ENCODE data around the gene FBXL7.

FBXL7 gene

DNA sequence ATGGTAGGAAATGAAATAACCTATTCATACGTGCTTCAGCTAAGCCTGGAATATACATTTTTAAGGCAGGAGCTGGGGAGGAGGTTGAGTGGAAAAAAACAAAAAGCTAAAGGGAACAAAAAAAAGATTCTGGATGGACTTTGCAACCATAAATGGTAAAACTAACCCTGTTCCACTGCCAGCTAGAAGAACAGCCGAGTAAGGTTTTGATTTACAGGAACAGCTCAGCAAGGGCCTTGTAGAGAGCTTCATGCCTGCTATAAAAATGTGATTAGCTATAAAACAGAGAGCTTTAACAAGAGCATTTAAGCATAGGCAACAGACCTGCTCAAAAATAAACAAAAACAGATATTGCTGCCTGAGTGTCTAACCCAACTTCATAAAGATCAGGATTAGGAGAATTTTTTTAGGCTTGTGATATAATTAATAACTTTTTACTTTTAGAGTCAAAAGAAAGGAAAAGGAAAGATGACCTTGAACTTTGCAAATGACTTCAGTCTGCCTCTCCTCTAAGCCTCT lies 194.8 kb downstream of the FBXL7 start:
- in situ Hi-C loops (cut with HindIII; ENCODE audit: low sequenced_read_pairs), result no loop called here

DNA sequence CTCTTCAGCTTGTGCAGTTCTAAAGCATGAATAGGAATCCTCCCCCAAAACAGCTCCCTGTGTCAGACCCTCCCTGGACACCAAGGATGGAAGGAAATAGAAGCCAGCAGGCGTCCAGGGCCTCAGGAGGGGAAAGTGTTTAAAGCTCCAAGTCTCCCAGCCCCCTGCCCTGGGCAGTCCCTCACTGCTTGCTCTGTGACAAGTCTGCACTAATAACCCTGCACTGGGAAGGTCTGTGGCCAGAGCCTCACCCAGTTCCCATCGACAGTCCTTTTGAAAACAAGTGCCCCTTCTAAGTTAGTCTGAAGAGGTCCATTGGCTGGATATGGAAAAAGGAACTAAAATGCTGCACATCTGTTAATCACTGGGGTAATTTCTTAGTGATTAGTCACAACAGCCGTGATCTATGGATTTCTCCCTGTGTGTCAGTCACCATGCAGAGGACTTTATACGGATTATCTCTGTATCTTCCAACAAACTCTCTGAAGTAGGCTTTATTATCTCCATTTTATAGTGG lies 195.3 kb downstream of the FBXL7 start:
- in situ Hi-C loops (cut with HindIII; ENCODE audit: low sequenced_read_pairs), result no loop called here

DNA sequence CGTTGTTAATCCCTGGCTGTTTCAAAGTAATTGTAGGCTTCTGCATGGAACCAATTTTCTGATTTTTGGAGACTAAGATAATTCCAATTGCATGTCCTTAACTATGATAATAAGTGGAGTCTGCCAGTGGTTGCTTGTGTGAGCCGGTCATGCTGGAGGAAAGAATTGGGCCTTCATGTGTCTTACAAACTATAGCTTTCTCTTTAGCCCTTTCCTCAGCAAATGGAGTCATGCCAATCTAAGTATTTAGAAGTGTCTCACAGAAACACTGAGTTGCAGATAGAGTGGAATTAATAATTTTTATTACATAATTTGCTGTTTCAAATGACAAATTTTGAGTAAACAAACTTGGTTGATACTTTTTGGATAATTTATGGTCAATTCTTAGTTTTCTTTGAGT lies 200.4 kb downstream of the FBXL7 start:
- in situ Hi-C loops (cut with HindIII; ENCODE audit: low sequenced_read_pairs), result no loop called here

DNA sequence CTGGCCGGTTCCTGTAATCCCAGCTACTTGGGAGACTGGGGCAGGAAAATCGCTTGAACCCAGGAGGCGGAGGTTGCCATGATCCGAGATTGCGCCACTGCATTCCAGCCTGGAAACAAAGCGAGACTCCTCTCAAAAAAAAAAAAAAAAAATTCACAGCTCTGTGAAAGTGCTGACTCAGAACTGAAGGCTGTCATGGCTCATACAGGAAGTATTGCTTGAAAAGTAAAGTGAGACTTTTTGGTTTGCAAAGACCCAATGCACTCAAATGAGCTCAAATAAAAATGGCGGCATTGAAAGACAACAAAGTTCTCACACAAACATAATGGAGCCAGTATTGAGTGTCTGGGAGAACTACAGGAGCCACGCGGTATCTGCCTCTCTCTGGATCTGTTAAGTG lies 202.1 kb downstream of the FBXL7 start:
- in situ Hi-C loops (cut with HindIII; ENCODE audit: low sequenced_read_pairs), result no loop called here

DNA sequence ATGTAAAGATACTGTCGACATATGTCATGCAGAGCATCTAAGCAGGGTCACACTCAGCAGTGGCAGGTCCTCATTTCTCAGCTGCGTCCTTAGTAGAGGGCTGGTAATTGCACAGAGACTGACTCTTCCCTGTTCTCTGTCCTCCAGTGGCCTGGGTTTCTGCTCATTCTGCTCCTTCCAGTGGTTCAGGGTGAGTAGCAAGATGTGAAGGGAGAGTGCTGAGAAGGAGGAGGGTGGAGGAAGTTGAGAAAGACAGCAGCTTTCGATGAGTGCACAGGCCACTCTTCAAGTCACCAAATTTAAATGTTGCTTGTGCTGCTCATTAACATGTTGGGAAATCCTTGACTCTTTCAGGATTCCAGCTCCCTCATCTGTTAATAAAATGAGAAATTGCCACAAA lies 203.9 kb downstream of the FBXL7 start:
- in situ Hi-C loops (cut with HindIII; ENCODE audit: low sequenced_read_pairs), result no loop called here

DNA sequence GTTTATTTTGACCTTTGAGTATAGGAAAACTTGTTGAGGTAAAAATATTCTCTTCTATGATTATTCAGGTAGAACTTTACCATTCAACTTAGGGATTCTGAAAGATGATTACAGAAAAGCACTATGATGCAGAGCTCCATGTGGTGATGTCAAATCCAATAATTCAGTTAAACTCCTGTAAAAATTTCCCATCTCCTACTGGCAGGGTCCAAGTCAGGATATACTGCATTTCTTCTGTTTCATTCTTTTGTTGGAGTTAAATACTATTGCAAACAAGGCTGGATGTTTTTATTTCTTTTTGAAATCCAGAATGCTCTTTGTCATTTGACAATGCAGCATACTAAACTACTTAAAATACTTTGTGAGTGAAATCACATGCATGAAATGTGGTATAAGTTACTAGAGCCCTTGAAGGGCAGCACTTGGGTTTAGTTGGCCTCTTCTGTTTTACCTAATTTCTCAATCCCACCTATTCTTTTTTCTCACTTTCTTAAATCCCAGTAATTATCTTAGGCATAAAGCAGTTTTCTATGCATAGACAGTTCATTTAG lies 204.5 kb downstream of the FBXL7 start:
- in situ Hi-C loops (cut with HindIII; ENCODE audit: low sequenced_read_pairs), result no loop called here

DNA sequence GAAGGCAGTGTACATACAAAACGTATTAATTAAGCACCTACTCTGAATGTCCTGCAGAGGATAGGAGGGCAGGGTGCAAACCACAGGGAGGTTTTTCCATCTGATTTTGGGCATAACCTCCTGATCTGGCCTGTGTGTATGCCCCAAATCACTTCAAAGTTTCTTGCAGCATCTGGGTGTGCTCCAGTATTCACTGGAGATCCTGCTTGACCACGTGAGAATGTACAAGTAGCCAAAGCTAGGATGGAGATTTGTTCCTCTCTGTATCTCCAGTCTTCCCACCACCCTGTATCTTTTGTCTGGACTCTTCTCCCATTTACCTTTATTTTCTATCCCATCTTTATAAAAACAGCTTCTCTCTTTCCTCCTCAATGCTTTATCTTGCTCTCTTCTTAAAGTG lies 207.7 kb downstream of the FBXL7 start:
- in situ Hi-C loops (cut with HindIII; ENCODE audit: low sequenced_read_pairs), result no loop called here

DNA sequence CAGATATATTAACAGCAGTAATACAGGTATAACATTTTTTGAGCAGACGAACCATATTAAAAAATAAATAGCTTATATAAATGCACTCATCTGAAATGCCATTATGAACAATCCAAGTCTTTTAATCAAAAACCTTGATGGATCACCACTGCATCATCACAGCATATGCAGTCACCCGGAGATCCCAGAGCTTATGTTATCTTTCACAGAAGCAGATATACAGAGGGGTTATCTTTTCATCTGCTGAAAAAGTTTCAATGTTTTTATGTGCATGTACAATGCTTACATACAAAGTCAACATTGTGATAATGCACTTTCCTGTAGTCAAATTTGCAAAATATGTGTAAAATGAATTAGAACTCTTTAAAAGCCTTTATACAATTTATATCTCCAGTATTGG lies 211.9 kb downstream of the FBXL7 start:
- in situ Hi-C loops (cut with HindIII; ENCODE audit: low sequenced_read_pairs), result no loop called here

DNA sequence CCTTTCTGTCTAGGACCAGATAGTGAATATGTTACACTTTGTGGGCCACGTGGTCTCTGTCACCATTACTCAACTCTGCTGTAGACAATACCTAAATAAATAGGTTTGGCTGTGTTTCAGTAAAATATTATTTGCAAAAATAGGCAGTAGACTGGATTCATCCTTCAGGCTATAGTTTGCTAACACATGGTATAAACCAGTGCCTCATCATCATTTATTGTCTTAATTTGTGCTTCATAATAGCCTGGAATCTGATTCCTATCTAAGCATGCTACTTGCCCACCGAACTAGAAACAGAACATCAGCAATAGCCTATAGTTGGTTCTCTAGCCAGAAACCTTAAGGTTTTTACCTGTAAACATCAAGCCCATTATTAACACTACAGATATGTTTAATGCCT lies 215.6 kb downstream of the FBXL7 start:
- in situ Hi-C loops (cut with HindIII; ENCODE audit: low sequenced_read_pairs), result no loop called here

DNA sequence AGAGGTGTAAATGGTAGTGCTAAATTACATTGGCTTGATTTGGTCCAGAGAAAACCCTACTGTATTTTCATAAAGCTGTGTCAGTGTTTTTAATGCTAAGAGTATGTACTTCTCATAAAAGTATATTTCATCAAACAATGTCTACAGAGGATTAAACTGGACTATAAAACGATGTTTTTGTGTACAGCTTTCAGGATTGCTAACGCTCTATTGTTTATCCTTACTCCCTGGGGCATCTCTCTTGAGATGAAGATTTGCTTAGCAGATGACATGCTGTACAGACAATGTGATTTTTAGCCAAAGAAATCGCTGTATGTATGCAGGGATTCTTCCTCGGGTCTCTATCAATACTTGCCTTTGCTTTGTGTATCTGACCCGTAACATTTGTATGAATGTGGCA lies 216.0 kb downstream of the FBXL7 start:
- in situ Hi-C loops (cut with HindIII; ENCODE audit: low sequenced_read_pairs), result no loop called here

DNA sequence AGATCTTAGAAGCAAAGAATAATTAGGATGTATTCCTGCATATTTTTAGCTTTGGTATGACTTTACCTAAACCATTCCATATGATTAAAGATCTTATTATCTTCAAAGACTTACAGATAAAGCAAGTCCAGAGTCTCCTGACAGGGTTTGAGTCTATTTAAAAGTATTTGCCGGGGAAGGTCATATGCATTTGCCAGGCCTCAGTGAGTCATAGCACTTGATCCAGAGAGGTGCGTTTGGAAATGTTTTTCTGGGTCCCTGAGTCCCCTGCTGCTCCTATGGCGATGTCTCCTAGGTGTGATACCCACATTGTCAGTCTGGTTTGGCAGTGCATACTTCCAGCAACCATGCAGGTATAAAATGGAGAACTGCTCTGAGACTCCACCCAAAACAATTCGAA lies 217.0 kb downstream of the FBXL7 start:
- in situ Hi-C loops (cut with HindIII; ENCODE audit: low sequenced_read_pairs), result no loop called here

DNA sequence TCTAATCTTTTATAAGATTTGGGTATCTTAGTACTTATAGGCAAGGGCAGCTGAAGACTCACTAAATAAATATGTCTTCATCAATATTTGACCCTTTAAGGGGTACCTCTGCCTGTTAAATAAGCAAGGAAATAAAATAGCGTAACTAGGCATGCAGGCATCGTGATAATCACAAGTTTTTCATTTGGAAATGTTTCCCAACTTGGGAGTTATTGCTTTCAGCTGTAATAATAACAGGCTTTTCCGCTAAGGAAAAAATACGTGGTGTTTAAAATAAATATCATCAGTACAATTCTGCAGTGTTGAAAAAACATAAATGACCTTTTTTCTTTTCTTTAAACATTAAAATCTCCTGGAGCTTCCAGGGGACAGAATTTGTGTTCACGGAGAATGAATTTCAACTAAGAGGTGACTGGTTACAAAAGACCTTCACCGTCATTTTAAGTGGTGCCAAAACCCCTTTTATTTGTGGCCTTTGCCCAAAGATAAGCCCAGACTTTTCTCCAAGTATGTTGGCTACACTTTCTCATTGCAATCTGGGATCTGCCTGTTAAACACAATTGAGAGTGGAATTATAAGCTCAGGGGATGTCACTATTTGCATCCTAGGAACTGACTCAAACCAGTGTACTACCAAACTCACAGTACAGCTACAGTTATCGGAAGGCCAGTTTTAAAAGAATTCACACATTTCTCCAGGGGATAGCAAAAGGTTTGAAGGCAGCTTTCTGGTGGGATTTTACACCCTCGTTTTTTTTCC lies 218.6 kb downstream of the FBXL7 start:
- in situ Hi-C loops (cut with HindIII; ENCODE audit: low sequenced_read_pairs), result no loop called here

DNA sequence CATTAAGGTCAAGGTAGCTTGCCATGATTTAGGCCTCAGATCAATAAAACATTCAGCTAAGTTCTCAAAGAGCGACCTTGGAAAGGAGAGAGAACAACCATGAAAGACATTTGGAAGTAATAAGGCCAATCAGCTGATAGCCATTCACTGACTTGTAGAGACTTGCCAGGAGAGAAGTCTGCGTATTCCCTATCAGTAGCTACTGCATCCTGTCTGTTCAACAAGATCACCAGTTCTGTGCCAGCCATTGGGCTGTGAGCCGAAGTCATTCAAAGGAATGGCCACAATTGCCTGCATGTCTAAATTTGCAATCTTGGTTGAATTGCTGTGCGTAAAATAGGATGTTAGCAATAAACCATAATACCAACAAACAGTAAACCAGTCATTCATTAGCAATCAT lies 219.8 kb downstream of the FBXL7 start:
- in situ Hi-C loops (cut with HindIII; ENCODE audit: low sequenced_read_pairs), result no loop called here

DNA sequence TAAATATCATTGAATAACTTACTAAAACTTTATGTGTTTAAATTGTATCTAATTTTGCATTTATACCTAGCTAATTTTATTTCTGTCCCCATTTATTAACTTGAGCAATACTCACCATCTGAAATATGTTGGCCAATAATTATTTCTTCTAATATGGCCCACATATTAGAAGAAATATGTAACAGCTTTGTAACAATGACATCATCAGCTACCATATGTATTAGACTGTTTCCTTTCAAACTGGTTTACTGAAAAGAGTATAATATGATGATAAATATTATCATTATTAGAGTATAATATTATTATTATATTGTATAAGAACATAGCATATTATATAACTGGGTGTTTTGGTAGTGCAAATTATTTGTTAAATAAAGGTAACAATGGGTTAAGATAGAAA lies 220.5 kb downstream of the FBXL7 start:
- in situ Hi-C loops (cut with HindIII; ENCODE audit: low sequenced_read_pairs), result no loop called here

DNA sequence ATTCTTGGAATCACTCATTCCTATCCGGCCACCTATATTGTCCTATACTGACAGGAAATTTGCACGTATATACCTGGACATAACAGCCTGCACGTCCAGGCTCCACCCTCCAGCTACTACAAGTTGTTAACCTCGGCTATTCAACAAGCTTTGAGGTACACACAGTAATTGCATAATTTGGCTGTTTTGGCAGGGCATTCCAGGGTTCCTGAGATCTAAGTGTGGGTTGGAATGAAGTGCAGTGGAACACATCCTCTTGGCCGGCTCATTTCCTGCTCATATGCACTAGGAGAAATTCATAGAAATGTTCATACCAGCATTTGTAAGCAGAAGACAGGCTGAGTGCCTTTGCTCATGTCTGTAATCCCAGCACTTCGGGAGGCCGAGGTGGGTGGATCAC lies 222.3 kb downstream of the FBXL7 start:
- in situ Hi-C loops (cut with HindIII; ENCODE audit: low sequenced_read_pairs), result no loop called here

DNA sequence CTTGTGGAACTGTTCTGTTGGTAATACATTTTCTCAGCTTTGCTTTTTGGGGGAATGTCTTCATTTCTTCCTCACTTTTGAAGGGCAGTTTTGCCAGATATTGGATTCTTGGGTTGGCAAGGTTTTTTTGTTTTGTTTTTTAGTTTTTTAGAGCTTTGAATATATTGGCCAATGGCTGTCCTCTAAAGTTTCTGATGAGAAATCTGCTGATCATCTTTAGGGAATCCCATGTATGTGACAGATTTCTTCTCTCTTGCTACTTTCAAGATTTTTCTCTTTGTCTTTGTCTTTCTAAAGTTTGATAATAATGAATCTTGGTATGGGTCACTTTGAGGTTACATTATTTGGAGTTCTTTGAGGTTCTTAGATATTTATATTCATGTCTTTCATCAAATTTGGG lies 227.4 kb downstream of the FBXL7 start:
- in situ Hi-C loops (cut with HindIII; ENCODE audit: low sequenced_read_pairs), result no loop called here

DNA sequence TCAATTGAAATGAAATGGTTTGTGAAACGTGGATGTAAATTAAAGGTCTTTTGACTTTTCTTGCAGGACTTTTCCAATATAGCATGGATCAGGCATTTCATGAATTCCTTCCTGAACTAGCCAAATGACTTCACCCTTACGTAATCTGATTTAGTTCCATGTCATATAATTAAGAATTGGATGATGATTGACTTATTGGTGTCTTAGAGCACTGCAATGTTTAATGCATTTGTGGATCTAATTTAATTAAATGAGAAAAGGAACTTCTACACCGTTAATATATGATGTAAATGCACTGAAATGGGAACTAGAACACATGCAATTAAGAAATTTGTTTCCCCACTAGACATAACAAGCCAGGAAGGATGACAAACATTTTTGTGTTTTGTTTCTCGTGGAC lies 228.8 kb downstream of the FBXL7 start:
- in situ Hi-C loops (cut with HindIII; ENCODE audit: low sequenced_read_pairs), result no loop called here

DNA sequence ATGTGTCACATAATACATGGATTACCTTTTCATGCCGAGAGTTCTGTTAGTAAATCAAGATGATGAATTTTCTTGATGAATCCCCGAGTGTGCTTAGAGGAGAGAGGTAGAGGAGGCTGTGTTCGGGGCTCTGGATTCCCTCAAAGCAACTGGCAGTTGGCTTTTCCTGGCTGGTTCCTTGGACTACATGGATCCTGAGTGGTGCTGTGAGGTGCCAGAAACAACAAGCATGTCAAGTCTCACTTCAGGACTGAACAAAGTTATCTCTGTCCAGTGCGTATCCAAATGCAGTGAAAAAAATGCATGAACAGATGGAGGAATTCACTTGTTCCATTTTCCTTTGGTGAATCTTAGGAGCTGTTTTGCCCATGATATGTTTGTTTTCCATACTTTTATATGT lies 231.7 kb downstream of the FBXL7 start:
- in situ Hi-C loops (cut with HindIII; ENCODE audit: low sequenced_read_pairs), result no loop called here

DNA sequence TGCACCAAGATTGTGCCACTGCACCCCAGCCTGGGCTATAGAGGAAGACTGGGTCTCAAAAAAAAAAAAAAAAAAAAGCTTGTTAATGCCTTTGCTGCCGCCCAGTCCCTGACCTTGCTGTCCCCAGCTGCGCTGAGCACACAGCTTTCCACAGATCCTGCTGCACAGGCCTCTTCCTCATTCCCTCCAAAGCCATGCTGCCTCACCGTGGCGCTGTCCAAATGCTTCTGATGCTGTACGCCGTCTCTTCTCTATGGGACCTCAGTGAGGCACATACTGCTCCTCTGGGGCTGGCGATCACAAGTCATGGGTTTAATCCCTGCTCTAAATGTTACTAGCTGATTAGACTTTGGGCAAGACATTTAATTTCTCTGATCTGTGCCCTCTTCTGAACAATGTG lies 234.1 kb downstream of the FBXL7 start:
- in situ Hi-C loops (cut with HindIII; ENCODE audit: low sequenced_read_pairs), result no loop called here

DNA sequence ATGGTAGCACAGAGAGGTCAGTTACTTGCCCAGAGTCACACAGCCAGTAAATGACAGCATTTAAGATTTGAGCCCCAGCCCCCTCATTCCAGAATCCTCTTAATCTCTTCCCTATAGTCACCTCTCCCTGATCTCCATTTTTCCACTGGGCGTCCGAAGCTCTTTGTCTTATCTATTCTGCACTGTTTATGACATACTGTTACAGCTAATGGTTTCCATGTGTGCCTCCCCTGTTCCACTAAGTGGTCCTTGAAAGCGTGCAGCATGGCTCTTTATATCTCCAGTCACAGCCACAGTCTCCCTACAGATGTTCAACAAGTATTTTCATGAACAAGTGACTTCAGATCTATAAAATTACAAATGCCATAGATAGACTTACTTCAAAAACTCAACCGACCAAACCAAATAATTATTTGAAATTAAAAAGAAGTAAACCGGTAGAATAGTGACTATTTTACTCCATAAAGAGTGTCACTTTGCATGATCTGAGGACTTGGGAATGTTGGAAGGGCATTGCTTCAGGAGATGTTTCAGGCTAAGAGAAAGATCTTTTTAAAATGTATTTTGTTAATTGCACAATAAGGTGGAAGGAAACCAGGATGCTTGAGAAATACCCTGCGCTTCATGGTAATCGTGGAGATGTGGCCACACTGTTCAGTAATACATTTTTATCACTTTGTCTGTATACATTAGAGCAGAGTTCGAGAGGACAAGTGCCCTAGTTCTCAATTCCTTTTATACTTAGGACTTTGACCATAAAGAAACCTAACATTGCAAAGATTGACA lies 237.2 kb downstream of the FBXL7 start:
- in situ Hi-C loops (cut with HindIII; ENCODE audit: low sequenced_read_pairs), result no loop called here

DNA sequence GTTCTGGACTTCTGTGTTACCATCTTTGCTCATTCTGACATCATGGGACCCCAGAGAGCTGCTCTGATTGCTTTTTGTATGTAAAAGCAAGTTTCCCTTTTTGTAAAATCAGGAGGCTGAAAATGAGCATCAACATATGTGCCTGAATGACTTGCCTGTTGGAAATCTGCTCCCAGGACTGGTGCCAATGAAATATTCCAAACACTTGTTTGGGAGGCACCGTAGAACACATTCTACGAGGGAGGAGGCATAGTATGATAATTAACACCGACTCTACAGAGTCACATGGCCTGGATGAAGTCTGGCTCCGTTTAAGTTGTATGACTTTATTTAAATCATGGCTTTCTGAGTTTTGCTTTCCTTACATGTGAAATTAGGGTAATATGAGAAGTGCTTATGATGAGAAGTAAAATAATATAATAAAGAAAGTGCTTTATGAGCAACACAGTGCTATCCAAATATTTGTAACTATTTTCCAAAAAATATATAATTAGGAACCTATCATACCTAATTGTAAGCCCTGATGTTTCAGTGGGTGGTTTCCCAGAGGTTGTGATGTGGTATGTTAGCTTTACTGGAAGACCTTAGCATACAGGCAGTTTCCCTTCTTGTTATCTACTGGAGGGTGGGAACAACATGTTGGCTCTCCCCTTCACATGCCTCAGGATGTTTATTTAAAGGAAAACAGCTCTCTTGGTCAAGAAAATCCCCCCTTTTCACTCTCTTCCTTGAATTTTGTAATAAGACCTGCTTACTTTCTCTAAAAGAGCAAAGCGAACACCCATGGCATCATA lies 238.1 kb downstream of the FBXL7 start:
- in situ Hi-C loops (cut with HindIII; ENCODE audit: low sequenced_read_pairs), result no loop called here
